ENCODE results near the gene C22orf42. TPM values are rescaled to one million over a fixed set of nuclear protein-coding genes. Genes with fewer than 3 reads are reported as not detected.

Gene C22orf42
- total and polyA plus RNA-seq, 12 donors, result 0.17 to 0.80 (median 0.55) TPM; not detected in 7

- 25 to 72% (median 52%) methylated on average over 13 to 42 of the region's 42 CpGs for WGBS, 4 donors
- intact Hi-C loops (cut with DNase I), result no loop called here
Observed at GRCh38 chr22:32204040-32204855, 45.1 kb upstream of the C22orf42 start.

GRCh38 chr22:32203181-32204039 lies 44.3 kb upstream of the C22orf42 start:
- Histone ChIP-seq H3K9me3 (replicated peaks in 1 of 3) (no peaks in the 10 kb centered on the region), H3K4me1 (replicated peaks in 1 of 2) (no peaks in the 10 kb centered on the region), H3K27ac (no peak overlapping the region), H3K4me3 (peak overlapping the region in 1 of 4 donors; percentile 15), H3K36me3 (replicated peaks in 1 of 2) (no peaks in the 10 kb centered on the region), H3K27me3 (peaks cover 10% of the 10 kb centered on the region)
- intact Hi-C loops (cut with DNase I), result no loop called here
- DNase-seq, result no peak
- WGBS, 4 donors, result 17 to 57% (median 48%) methylated on average over 10 to 53 of the region's 53 CpGs
- TF ChIP-seq POLR2A (IDR thresholded peaks at IDR 0.05), result no peak
- no peak for TF ChIP-seq CTCF (IDR thresholded peaks at IDR 0.05)

More at GRCh38 chr22:32204040-32204855, 45.1 kb upstream of the C22orf42 start:
- Histone ChIP-seq H3K4me3 (no peak overlapping the region), H3K27me3 (peaks cover 10% of the 10 kb centered on the region), H3K36me3 (replicated peaks in 1 of 2) (no peaks in the 10 kb centered on the region), H3K9me3 (replicated peaks in 1 of 3) (no peaks in the 10 kb centered on the region), H3K4me1 (replicated peaks in 1 of 2) (no peaks in the 10 kb centered on the region), H3K27ac (no peak overlapping the region)
- no peak for TF ChIP-seq CTCF (IDR thresholded peaks at IDR 0.05)
- no peak for TF ChIP-seq POLR2A (IDR thresholded peaks at IDR 0.05)
- no peak for DNase-seq

GRCh38 chr22:32202539-32203180 lies 43.6 kb upstream of the C22orf42 start:
- intact Hi-C loops (cut with DNase I), result no loop called here
- TF ChIP-seq CTCF (IDR thresholded peaks at IDR 0.05), result peak; percentile 8 to 43 (median 26)
- TF ChIP-seq POLR2A (IDR thresholded peaks at IDR 0.05), result no peak

GRCh38 chr22:32202161-32202538 lies 43.0 kb upstream of the C22orf42 start:
- Histone ChIP-seq H3K4me3 (no peak overlapping the region), H3K27me3 (peaks cover 16% of the 10 kb centered on the region), H3K27ac (no peak overlapping the region), H3K36me3 (replicated peaks in 1 of 2) (no peaks in the 10 kb centered on the region), H3K4me1 (replicated peaks in 1 of 2) (no peaks in the 10 kb centered on the region), H3K9me3 (replicated peaks in 1 of 3) (no peaks in the 10 kb centered on the region)
- intact Hi-C loops (cut with DNase I), result no loop called here
- TF ChIP-seq POLR2A (IDR thresholded peaks at IDR 0.05) (no peak), CTCF (IDR thresholded peaks at IDR 0.05) (no peak)
- no peak for DNase-seq
- WGBS, 4 donors, result 15 to 31% (median 26%) methylated on average over 4 of the region's 4 CpGs

More at GRCh38 chr22:32202539-32203180, 43.6 kb upstream of the C22orf42 start:
- Histone ChIP-seq H3K4me3 (peak overlapping the region in 1 of 4 donors; percentile 15), H3K4me1 (replicated peaks in 1 of 2) (no peaks in the 10 kb centered on the region), H3K27me3 (peaks cover 15% of the 10 kb centered on the region), H3K27ac (no peak overlapping the region), H3K9me3 (replicated peaks in 1 of 3) (no peaks in the 10 kb centered on the region), H3K36me3 (replicated peaks in 1 of 2) (no peaks in the 10 kb centered on the region)
- DNase-seq, result peak in 4 of 7 donors; percentile 25 to 60 (median 32)
- 0 to 13% (median 3%) methylated on average over 1 to 29 of the region's 29 CpGs for WGBS, 4 donors

Measured in adrenal gland (tissue), 12 donors.